OCI-LY1 (cell line): ENCODE measurements around the gene LIMD2.

ENCODE experiments used
- EZH2 ChIP-seq: fragments of 200-600 bp; sonication (generic), shearing (Covaris generic); IDR thresholded peaks from 2 replicates; pipeline ENCODE4 v1.8.0; 2017; ENCODE audit warnings: borderline replicate concordance, mixed run types, mild to moderate bottlenecking, antibody characterized with exemption, low read length, moderate library complexity, mixed read lengths
- TF ChIP-seq, protein P1 (sequence below): fragments of 200-600 bp; sonication (generic), shearing (Covaris generic); IDR thresholded peaks from 2 replicates; pipeline ENCODE4 v1.5.1; 2017; ENCODE audit warnings: mild to moderate bottlenecking, antibody characterized with exemption, low read length, moderate library complexity, mixed read lengths

DNA sequence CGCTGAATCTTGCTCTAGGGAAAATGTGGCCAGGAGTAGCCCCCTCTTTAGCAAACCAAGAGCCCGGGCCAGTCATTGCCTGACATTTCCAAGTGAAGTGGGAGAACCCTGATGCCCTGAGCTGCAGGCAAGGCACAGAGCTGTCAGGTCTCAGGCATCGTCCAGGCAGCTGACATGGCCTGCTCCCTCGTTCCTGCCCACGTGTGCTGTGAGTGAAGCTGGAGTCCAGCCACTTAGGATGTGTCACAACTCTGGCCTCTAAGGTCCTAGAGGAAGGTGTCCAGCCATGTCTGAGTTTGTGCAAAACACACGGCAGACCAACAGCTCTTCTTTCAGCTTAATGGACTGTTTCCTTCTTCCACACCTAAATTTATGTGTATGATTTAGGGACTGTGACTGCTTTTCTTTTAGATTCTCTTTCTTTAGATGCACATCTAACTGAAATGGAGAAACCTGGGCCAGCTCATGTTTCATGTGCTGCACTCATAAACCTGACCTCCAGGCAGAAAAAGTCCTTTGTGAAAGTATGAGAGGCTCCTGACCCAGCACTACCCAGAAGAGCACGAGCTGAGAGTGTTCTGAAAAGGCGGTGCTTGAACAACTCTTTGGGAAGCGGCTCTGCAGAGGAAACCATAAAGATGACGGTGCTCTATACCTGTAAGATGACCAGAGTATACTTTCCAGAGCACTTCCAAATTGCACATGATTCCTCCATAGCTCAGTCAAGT lies 14.8 kb upstream of the LIMD2 start:
- TF ChIP-seq, protein P1, sequence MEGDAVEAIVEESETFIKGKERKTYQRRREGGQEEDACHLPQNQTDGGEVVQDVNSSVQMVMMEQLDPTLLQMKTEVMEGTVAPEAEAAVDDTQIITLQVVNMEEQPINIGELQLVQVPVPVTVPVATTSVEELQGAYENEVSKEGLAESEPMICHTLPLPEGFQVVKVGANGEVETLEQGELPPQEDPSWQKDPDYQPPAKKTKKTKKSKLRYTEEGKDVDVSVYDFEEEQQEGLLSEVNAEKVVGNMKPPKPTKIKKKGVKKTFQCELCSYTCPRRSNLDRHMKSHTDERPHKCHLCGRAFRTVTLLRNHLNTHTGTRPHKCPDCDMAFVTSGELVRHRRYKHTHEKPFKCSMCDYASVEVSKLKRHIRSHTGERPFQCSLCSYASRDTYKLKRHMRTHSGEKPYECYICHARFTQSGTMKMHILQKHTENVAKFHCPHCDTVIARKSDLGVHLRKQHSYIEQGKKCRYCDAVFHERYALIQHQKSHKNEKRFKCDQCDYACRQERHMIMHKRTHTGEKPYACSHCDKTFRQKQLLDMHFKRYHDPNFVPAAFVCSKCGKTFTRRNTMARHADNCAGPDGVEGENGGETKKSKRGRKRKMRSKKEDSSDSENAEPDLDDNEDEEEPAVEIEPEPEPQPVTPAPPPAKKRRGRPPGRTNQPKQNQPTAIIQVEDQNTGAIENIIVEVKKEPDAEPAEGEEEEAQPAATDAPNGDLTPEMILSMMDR: no peak
- TF ChIP-seq EZH2: no peak
